ENCODE measurements around the gene PTPN9.

PTPN9 gene

GRCh38 chr15:75578948-75579920 is at the start of gene PTPN9:
Gene PTPN9 (minus strand): TSS chr15:75579315. CDS start chr15:75578776, 539 bp downstream.
- peak within 1 kb of the TSS; percentile 97 for H3K9ac ChIP-seq (ENCODE audit: low read length)
- no peaks in the 10 kb centered on the region for H3K27me3 ChIP-seq (ENCODE audit: control insufficient read depth, insufficient read depth, low read length)
- H3K4me1 ChIP-seq (ENCODE audit: control insufficient read depth, insufficient read depth, low read length), result peaks cover 20% of the 10 kb centered on the region
- H3K36me3 ChIP-seq (ENCODE audit: control insufficient read depth, insufficient read depth, low read length), result no peaks in the 10 kb centered on the region; the same call in 1 of the 2 replicates
- H3K27ac ChIP-seq (ENCODE audit: low read depth, low read length), result peak within 1 kb of the TSS; percentile 97
- H3K9me3 ChIP-seq (ENCODE audit: control insufficient read depth, insufficient read depth, low read depth, low read length), result no peaks in the 10 kb centered on the region
- H3K4me3 ChIP-seq (ENCODE audit: low read depth, low read length), result peak within 1 kb of the TSS; percentile 88

- Histone ChIP-seq H3K36me3 (ENCODE audit: control insufficient read depth, insufficient read depth, low read length) (peaks cover under 1% of the 10 kb centered on the region; the same call in 1 of the 2 replicates), H3K9me3 (ENCODE audit: control insufficient read depth, insufficient read depth, low read depth, low read length) (no peaks in the 10 kb centered on the region), H3K9ac (ENCODE audit: low read length) (peak within 1 kb of the TSS; percentile 96), H3K27me3 (ENCODE audit: control insufficient read depth, insufficient read depth, low read length) (no peaks in the 10 kb centered on the region), H3K4me3 (ENCODE audit: low read depth, low read length) (peak within 1 kb of the TSS; percentile 87), H3K4me1 (ENCODE audit: control insufficient read depth, insufficient read depth, low read length) (peaks cover 5% of the 10 kb centered on the region; the same call in 1 of the 2 replicates), H3K27ac (ENCODE audit: low read depth, low read length) (peak within 1 kb of the TSS; percentile 97)
Observed at GRCh38 chr15:75625542-75626347, 46.6 kb upstream of the PTPN9 start, which contains the start of gene SNUPN. Gene SNUPN (minus strand): TSS chr15:75625725. CDS start chr15:75621051, 4,674 bp downstream.

GRCh38 chr15:75622505-75622904 is 43.4 kb upstream of the PTPN9 start:
- no peak overlapping the region for H3K27ac ChIP-seq (ENCODE audit: low read depth, low read length)
- no peak overlapping the region for H3K9ac ChIP-seq (ENCODE audit: low read length)
- H3K9me3 ChIP-seq (ENCODE audit: control insufficient read depth, insufficient read depth, low read depth, low read length), result no peaks in the 10 kb centered on the region
- H3K36me3 ChIP-seq (ENCODE audit: control insufficient read depth, insufficient read depth, low read length), result peaks cover 19% of the 10 kb centered on the region
- H3K4me1 ChIP-seq (ENCODE audit: control insufficient read depth, insufficient read depth, low read length), result peaks cover 3% of the 10 kb centered on the region; the same call in 1 of the 2 replicates
- no peak overlapping the region for H3K4me3 ChIP-seq (ENCODE audit: low read depth, low read length)
- no peaks in the 10 kb centered on the region for H3K27me3 ChIP-seq (ENCODE audit: control insufficient read depth, insufficient read depth, low read length)

DNA sequence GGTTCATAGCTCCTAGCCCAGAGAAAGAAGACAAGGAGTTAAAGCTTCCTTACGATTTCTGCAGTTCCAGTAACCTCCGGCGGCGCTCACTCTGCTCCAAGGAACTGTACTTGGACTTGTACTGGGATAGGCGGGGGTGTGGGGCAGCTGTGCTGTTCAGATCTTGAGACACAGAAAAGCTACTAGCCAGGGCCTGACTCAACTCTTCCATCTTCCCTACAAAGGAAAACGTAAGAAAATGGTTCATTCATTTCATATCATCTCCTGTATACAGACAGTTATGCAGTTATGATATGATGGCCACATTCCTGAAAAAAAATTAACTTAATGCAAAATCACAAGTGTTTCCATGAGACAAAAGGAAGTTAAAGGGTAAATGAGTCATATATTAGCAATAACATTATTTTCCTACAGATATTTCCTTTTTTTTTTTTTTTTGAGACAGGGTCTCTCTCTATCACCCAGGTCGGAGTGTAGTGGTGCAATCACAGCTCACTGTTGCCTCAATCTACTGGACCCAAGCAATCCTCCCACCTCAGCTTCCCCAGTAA is 41.8 kb upstream of the PTPN9 start:
- peaks cover 34% of the 10 kb centered on the region for H3K36me3 ChIP-seq (ENCODE audit: control insufficient read depth, insufficient read depth, low read length)
- no peak overlapping the region for H3K4me3 ChIP-seq (ENCODE audit: low read depth, low read length)
- no peak overlapping the region for H3K9ac ChIP-seq (ENCODE audit: low read length)
- no peak overlapping the region for H3K27ac ChIP-seq (ENCODE audit: low read depth, low read length)
- H3K4me1 ChIP-seq (ENCODE audit: control insufficient read depth, insufficient read depth, low read length), result no peaks in the 10 kb centered on the region
- H3K9me3 ChIP-seq (ENCODE audit: control insufficient read depth, insufficient read depth, low read depth, low read length), result no peaks in the 10 kb centered on the region
- no peaks in the 10 kb centered on the region for H3K27me3 ChIP-seq (ENCODE audit: control insufficient read depth, insufficient read depth, low read length)

DNA sequence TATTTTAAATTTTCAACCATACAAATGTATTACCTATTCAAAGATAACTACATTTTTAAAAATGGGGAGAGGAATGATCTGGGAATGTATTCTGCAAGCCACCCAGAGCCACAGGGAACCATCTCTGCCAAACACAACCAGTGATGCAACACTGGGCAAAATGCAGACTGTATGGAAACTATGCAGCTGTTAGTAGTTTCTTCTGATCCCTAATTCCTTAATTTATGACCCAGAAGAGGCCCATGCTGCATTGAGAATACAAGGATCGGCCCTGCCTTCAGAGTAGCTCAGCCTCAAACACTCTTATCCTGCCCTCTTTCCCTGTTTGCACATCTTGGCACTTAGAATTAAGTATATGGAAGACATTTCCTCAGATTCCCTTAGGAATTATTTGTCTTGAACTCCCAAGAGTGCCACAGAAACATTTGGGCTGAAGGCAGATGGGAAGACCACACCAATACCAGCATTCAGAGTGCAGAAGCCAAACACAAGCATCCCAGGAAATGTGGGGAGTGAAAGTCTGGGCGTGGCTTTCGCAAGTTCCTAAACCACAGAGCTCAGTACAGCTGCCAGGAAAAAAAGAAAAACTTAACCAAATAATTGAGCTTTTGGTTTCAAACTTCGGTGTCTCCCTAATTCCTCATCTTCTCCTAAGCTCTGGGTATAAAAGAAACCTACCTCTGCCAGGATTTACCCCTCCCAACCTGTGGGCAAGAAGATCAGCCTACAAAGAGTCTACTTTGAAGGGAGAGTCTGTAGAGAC is 41.1 kb upstream of the PTPN9 start:
- H3K9me3 ChIP-seq (ENCODE audit: control insufficient read depth, insufficient read depth, low read depth, low read length), result no peaks in the 10 kb centered on the region
- H3K27me3 ChIP-seq (ENCODE audit: control insufficient read depth, insufficient read depth, low read length), result no peaks in the 10 kb centered on the region
- peaks cover 39% of the 10 kb centered on the region for H3K36me3 ChIP-seq (ENCODE audit: control insufficient read depth, insufficient read depth, low read length)
- no peak overlapping the region for H3K27ac ChIP-seq (ENCODE audit: low read depth, low read length)
- H3K9ac ChIP-seq (ENCODE audit: low read length), result no peak overlapping the region
- no peaks in the 10 kb centered on the region for H3K4me1 ChIP-seq (ENCODE audit: control insufficient read depth, insufficient read depth, low read length)
- H3K4me3 ChIP-seq (ENCODE audit: low read depth, low read length), result no peak overlapping the region

DNA sequence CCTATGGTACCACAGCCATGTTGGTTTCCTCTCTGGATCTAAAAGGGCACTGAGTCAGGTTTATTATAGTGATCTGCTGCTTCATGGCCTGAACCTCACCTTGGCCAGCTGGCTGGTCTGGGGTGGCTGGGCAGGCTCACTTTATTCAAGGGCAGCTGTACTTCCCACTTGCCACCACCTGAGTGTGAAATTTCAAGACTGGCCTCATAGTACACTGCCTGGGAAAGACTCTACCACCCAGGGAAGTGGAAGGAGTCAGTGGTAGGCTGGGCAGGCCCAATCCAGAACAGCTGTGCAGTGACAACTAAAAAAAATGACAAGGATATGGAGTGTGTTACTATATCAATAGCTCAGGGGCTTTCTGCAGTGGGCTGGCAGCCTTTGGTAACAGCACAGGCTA is 37.7 kb upstream of the PTPN9 start:
- Histone ChIP-seq H3K9ac (ENCODE audit: low read length) (no peak overlapping the region), H3K27me3 (ENCODE audit: control insufficient read depth, insufficient read depth, low read length) (no peaks in the 10 kb centered on the region), H3K36me3 (ENCODE audit: control insufficient read depth, insufficient read depth, low read length) (peaks cover 63% of the 10 kb centered on the region), H3K4me3 (ENCODE audit: low read depth, low read length) (no peak overlapping the region), H3K27ac (ENCODE audit: low read depth, low read length) (no peak overlapping the region), H3K4me1 (ENCODE audit: control insufficient read depth, insufficient read depth, low read length) (no peaks in the 10 kb centered on the region), H3K9me3 (ENCODE audit: control insufficient read depth, insufficient read depth, low read depth, low read length) (no peaks in the 10 kb centered on the region)

DNA sequence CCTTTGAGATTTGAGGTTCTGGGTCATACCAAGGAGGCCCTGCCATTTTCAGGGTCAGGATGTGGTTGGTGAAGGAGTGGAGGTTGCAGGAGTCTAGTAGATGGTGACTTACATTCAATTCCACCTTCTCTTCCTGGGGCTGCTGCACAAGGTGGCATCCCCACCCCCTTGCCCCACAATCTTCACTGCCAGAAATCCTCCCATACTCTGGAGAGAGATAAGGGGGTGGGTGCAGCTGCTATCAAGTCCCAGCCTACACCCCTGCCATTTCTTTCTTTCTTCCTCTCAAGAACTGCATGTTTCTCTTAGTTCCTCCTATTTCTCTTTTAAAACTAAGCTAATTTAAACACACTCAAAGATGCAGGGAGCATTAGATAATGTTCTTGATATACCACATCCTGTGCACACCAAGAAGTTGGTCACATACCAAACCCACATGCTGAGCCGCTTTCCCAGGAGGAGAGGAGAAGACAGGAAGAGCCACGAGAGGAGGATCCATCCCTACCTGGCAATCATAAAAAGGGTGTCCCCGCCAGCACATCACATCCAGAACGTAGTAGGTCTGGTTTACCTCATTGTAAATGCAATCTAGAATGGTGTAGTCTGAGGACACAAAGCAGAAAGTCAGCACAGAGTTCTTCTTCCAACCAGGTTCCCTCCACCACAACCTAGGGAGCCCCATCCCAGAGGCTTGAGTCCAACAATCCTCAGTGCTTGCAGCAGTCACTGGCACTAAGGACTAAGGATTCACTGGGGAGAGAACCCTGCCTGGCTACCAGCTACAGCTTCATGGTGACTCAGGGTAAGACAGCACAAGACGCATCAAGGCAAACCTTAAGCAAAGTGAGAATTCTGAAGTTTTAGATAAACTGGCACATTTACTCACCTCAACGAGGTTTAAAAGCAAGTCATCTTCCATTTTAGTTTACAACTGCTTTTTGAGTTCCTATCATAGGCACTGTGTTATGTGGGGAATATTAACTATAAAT is 27.9 kb upstream of the PTPN9 start:
- H3K27me3 ChIP-seq (ENCODE audit: control insufficient read depth, insufficient read depth, low read length), result no peaks in the 10 kb centered on the region
- H3K4me1 ChIP-seq (ENCODE audit: control insufficient read depth, insufficient read depth, low read length), result no peaks in the 10 kb centered on the region
- no peak overlapping the region for H3K9ac ChIP-seq (ENCODE audit: low read length)
- peaks cover 56% of the 10 kb centered on the region for H3K36me3 ChIP-seq (ENCODE audit: control insufficient read depth, insufficient read depth, low read length)
- no peak overlapping the region for H3K27ac ChIP-seq (ENCODE audit: low read depth, low read length)
- no peaks in the 10 kb centered on the region for H3K9me3 ChIP-seq (ENCODE audit: control insufficient read depth, insufficient read depth, low read depth, low read length)
- H3K4me3 ChIP-seq (ENCODE audit: low read depth, low read length), result no peak overlapping the region

DNA sequence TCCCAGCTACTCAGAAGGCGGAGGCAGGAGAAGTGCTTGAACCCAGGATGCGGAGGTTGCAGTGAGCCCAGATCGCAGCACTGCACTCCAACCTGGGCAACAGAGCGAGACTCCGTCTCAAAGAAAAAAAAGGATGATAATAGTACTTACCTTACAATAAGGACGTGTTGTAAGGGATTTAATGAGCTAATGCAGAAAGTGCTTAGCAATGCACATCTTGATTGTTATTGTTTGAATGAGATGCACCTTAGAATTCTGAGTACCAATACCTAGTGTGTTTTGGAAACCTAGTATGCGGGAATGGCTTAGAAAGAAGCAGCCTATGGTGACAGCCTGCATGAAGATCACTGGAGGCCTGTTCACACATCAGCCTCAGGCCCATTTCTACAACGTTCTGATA is 26.9 kb upstream of the PTPN9 start:
- Histone ChIP-seq H3K27me3 (ENCODE audit: control insufficient read depth, insufficient read depth, low read length) (no peaks in the 10 kb centered on the region), H3K9ac (ENCODE audit: low read length) (no peak overlapping the region), H3K4me3 (ENCODE audit: low read depth, low read length) (no peak overlapping the region), H3K9me3 (ENCODE audit: control insufficient read depth, insufficient read depth, low read depth, low read length) (no peaks in the 10 kb centered on the region), H3K27ac (ENCODE audit: low read depth, low read length) (no peak overlapping the region), H3K4me1 (ENCODE audit: control insufficient read depth, insufficient read depth, low read length) (no peaks in the 10 kb centered on the region), H3K36me3 (ENCODE audit: control insufficient read depth, insufficient read depth, low read length) (peaks cover 57% of the 10 kb centered on the region)

DNA sequence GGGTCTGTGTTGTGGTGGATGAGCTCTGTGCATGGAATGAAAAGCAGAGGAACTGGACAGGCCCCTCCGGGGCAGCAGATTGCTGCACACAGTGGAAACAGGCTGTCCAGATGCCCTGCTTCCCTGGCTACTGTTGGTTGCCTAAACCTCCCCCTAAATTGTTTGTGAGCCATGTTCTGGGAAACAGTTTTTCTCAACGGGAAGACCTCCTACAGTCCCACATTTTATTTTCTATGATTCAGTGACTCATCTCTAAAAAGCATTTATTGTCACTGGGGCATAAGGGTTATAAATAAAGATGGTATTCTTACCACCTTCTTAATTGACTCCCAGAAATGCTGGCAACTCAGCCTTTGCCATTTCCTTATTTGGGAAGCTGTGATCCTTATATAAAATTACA is 20.3 kb upstream of the PTPN9 start:
- H3K27me3 ChIP-seq (ENCODE audit: control insufficient read depth, insufficient read depth, low read length), result no peaks in the 10 kb centered on the region
- H3K36me3 ChIP-seq (ENCODE audit: control insufficient read depth, insufficient read depth, low read length), result peaks cover 46% of the 10 kb centered on the region
- H3K27ac ChIP-seq (ENCODE audit: low read depth, low read length), result no peak overlapping the region
- H3K4me1 ChIP-seq (ENCODE audit: control insufficient read depth, insufficient read depth, low read length), result no peaks in the 10 kb centered on the region
- H3K9ac ChIP-seq (ENCODE audit: low read length), result no peak overlapping the region
- no peaks in the 10 kb centered on the region for H3K9me3 ChIP-seq (ENCODE audit: control insufficient read depth, insufficient read depth, low read depth, low read length)
- no peak overlapping the region for H3K4me3 ChIP-seq (ENCODE audit: low read depth, low read length)
